ENCODE results near the gene CEP85.

The CEP85 gene, protein sequence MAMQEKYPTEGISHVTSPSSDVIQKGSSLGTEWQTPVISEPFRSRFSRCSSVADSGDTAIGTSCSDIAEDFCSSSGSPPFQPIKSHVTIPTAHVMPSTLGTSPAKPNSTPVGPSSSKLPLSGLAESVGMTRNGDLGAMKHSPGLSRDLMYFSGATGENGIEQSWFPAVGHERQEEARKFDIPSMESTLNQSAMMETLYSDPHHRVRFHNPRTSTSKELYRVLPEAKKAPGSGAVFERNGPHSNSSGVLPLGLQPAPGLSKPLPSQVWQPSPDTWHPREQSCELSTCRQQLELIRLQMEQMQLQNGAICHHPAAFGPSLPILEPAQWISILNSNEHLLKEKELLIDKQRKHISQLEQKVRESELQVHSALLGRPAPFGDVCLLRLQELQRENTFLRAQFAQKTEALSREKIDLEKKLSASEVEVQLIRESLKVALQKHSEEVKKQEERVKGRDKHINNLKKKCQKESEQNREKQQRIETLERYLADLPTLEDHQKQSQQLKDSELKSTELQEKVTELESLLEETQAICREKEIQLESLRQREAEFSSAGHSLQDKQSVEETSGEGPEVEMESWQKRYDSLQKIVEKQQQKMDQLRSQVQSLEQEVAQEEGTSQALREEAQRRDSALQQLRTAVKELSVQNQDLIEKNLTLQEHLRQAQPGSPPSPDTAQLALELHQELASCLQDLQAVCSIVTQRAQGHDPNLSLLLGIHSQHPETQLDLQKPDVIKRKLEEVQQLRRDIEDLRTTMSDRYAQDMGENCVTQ

DNA sequence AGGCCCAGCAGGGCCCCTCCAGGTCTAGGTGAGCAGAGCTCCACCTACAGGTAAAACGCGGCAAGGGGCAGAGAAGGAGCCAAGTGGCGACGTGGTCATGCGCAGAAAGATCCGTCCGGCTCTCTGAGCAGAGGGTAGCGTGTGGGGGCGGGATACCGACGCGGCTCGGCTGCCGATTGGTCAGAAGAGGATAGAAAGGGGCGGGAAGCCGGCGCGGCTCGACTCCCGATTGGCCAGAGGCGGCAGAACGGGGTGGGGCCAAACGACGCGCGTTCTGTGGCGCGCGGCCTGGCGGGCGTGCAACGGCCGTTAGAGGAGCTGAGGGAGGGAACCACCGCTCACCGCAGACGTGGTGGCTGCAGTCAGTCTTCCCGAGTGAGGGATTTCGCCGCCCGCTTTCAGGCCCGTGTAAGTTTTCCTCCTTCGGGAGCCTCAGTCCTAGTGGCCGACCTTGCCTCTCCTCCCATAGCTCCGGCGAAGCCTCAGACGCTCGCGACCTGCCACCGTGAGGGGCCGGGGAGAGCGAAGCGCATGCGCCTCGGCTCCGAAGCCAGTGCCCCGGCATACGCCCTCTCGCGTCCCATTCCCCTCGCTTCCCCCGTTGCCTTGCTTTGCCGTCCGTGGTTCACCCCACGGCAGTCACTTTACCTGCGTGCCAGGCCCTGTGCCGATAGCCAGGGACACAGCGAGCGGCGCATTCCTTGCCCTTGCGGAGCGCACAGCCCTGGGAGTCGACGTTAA is at the start of gene CEP85:
Gene CEP85 (plus strand): TSS at position 298 of the 741 bp plus-strand sequence. CDS start 5,584 bp downstream, outside the sequence.
- peak; percentile 98 for DNase-seq

DNA sequence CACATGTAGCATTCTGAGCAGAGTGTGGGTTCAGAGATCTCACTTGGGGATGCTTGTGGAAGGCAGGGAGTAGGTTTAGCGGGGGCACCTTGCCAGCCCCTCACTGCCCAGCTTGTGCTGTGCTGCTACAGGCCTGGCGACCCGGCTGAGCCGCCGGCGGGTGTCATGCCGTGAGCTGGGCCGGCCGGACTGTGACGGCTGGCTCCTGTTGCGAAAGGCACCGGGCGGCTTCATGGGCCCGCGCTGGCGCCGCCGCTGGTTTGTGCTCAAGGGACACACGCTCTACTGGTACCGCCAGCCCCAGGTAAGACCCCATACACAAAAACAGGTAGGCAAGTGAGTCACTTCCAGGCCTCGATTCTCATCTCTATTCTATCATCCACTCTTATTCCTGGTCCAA is 49.1 kb upstream of the CEP85 start:
- DNase-seq = no peak

DNA sequence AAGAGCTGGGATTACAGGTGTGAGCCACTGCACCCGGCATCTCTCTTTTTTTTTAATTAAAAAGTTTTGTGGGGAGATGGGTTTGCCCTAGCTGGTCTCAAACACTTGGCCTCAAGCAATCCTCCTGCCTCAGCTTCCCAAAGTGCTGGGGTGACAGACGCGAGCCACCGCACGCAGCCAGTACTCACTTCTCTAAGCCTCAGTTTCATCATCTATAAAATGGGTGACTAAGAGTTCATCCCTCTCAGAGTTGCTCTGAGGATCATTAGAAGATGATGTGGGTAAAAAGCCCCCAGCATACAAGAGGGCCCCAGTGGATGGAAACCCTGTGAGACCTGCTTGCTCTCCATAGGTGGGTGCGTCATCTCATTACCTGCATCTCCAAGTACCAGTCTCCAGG is 46.1 kb upstream of the CEP85 start:
- DNase-seq = no peak

DNA sequence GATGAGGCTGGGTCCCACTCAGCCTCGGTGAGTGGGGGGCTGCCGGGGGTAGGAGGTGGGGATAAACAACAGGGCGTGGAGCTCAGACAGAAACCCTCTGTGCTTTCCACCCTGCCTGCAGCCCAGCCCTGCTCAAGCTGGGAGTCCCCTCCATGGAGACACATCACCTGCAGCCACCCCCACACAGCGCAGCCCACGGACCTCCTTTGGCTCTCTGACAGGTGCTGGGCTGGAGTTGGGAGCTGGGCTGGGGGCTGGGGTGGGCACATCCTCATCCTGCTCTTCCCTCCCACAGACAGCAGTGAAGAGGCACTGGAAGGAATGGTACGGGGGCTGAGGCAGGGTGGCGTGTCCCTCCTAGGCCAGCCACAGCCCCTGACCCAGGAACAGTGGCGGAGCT is 45.5 kb upstream of the CEP85 start:
- no peak for DNase-seq

DNA sequence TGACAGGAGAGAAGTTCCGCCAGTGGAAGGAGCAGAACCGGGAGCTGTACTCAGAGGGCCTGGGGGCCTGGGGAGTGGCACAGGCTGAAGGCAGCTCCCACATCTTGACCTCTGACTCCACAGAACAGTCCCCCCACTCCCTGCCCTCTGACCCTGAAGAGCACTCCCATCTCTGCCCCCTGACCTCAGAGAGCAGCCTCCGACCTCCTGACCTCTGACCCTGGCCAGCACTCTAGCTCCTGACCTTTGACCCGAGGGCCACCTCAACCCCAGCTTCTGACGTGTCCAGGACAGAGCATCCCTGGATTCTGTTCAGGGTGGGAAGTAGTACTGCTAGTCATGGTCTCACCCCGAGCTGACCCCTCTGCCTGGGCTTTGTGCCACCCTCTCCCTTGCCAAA is 44.7 kb upstream of the CEP85 start:
- DNase-seq = no peak

DNA sequence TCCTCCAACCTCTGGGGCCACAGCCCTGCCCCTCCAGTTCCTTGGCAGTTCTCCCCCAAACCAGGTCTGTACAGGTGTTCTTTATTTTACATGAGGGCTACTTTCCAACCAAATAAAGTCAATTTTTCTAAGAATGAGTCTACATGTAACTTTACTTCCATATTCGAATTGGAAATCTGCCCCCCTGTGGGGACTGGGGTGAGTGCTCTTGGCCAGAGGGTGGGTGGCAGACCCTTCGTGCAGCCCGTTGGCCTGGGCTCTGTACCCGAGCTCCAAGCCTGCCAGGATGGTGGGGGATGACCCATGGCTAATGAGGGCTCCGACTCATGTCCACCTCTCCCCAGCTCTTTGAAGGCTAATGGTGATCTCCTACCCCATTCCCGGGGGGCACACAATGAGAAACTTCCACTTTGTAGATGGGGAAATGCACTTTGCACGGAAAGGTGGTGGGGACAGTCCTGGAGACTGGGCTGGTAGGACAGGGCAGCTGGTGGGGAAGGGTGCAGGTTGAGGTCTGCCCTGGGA is 44.2 kb upstream of the CEP85 start:
- DNase-seq = no peak

DNA sequence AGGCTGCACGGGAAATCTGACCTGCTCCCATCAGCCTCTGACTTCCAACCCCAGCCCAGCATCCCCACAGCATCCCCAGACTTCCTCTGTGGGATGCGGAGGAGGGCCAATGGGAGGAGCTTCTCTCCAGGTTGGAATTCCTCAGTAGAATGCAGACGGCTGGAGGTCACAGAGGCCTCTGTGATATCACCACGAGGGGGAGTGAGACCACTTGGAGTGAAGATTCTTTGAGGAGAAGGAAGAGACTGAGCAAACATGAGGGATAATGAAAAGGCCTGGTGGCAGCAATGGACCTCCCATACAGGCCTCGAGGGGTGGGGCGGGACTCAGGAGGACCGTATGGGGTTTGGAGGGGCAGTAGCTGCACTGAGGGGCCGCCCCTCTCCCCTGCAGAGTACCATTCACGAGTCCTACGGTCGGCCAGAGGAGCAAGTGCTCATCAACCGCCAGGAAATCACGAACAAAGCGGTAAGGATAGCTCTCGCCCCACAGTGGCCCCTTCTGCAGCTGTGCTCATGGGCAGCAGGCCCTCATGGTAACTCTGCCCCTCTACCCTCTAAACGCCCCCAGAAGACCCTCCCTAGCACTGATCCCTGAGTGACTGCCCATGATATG is 43.5 kb upstream of the CEP85 start, which contains the start of gene CATSPER4:
Gene CATSPER4 (plus strand): TSS at position 230 of the 615 bp plus-strand sequence. CDS start 26 bp downstream, at position 256.
- DNase-seq = no peak

DNA sequence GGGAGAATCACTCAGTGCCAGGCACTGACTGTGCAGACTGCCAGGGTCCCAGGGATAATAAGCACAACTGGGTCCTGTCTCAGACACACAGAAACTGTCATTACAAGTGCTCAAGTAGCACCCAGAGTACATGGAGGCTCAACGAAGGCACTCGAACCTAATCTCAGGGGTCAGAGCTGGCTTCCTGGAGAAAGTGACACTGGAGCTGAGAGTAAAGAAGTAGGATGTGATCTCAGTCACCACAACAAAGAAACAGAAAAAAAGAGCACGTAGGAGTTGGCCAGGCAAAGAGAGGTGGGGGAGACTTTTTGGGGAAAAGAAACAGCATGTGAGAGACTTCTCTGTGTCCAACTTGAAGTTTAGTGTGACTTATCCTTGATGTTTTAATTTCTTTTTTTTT is 42.3 kb upstream of the CEP85 start:
- DNase-seq = no peak

DNA sequence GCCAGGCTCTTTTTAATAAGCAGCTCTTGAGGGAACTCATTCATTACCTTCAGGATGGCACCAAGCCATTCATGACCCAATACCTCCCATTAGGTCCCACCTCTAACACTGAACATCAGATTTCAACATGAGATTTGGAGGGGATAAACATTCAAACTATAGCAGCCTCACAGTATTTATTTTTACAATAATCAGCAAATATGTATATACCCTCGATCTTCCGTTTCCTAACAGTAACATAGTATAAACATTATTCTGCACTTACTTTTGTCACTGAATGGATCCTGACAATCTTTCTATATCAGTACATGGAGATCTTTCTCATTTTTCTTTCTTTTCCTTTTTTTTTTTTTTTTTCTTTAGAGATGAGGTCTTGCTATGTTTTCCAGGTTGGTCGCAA is 38.2 kb upstream of the CEP85 start:
- no peak for DNase-seq

DNA sequence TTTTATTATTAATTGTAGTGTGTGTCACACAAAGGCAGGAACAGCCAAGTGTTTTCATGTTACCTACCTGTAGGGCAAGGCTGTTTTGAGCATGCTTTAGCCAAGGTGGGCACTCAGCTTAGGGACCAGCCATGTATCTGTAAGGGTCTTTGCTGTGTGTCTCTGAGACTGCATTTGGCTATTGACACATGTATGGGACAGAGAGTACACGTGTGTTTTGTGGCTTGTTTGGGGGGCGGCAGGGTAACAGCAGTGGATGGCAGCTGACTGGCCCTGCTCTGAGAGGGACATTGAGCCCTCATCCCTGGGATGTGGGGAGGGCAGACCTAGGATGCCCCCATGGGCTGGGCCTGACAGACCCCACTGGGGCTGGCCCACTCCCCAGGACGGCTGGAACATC is 36.7 kb upstream of the CEP85 start:
- no peak for DNase-seq

DNA sequence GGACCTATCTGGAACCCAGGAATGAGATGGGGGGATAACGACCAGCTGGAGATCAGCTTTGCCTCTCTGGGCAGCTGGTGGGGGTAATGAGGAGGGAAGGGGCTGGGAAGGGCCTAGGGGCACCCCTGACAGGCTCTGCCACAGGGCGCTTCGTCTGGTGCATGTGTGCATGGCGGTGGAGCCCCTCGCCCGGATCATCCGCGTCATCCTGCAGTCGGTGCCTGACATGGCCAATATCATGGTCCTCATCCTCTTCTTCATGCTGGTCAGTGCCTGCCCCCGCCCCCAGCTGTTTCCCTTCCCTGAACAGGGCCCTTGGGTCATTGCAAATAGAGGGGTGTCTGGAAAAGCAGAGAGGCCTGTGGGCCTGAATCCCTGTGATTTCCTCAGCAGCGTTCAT is 36.2 kb upstream of the CEP85 start:
- DNase-seq = no peak

DNA sequence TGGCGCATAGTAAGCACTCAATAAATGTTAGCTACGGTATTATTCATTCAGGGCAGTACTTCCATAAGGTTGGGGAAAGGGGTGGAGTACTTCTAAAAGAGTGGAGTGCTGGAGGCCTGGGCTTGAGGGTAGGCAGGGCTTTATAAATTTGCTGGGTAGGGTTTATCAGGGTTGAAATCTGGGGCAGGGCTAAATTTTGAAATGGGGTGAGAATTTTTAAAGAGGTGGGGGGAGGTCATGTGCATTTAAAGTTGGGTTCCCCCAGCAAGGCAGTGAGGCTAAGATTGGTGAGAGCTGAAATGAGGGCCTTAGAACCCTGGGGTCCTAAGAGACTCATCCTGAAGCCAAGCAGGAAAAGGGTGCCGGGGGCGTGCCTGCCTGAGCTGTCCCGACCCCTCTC is 33.6 kb upstream of the CEP85 start:
- DNase-seq = no peak

DNA sequence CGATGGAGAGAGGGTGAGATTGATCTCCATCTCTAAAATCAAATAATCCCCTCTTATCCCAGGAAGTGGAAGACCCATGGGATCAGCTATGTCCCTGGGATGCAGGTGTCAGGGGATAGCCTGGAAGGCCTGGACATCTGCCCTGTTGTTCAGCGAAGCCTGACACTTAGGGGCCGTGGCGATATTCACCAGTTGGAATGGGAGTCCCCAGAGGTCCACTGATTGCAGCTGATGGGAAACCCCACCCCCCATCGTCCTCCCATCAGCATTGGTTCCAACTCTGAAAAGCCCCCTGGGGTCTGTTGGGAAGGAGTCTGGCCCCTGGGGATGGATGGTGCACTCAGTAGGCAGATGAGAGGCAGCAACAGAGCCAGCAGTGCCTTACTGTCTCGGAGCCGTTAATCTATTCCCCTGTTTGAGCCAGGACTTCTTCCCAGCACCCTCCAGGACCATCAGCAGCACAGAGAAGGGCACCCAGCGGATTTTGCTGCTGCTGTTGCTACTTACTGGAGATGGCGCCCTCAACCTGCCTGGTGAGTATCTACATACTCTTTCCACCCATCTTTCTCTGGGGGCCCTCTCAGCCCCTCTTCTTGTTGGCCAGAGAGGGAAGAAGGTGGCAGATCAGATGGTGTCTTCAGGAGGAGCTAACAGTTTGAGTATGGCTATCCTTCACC is 30.2 kb upstream of the CEP85 start:
- no peak for DNase-seq

DNA sequence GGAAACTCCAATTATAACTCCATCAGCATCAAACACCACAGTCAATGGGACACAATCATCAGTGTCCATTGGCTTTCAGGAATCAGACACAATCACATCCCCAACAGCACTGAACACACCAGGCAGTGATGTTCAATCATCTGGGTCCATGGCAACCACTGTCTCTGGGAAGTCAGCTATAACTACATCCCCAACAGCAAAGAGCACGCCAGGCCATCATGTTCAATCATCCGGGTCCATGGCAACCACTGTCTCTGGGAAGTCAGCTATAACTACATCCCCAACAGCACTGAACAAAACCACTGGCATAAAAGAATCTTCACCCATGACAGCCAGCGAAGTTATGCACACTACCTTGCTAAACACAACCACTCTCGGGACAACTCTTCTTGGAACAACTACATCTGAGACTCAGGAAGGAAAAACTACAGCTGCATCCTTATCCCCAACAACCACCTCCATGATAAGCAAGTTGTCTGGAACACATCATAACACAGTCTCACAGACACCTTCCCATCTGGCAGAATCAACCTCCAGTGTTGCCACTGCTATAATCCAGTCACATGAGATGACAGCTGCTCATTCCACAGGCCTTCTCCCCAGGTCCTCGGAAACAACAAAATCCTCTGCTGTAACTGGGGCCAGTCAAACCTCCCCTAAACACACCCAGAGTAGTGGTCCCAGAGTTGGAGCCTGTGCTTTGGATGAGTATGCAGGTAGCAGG is 23.7 kb upstream of the CEP85 start:
- no peak for DNase-seq

DNA sequence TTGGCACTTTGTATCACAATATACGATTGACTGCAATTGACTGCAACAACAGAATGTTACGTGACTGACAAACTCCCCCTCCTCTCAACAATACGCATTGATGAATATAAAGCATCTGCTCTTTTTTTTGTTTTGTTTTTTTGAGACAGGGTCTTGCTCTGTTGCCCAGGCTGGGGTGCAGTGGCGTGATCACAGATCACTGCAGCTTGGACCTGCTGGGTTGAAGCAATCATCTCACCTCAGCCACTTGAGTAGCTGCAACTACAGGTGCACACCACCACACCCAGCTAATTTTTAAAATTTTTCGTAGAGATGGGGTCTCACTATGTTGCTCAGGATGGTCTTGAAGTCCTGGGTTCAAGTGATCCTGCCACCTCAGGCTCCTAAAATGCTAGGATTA is 21.3 kb upstream of the CEP85 start:
- DNase-seq = no peak

DNA sequence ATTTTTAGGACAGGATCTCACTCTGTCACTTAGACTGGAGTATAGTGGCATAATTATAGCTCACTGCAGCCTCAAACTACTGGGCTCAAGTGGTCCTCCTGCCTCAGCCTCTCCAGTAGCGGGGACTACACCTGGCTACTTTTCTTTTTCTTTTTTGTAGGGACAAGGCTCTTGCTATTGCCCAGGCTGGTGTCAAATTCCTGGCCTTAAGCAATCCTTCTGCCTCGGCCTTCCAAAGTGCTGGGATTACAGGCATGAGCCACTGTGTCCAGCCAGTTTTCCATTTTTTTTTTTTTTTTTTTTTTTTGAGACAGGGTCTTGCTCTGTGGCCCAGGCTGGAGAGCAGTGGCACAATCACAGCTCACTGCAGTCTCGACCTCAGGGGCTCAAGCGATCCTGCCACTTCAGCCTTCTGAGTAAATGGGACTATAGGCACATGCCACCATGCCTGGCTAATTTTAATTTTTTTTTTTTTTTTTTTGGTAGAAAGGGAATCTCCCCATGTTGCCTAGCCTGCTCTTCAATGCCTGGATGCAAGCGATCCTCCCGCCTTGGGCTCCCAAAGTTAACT is 20.6 kb upstream of the CEP85 start:
- no peak for DNase-seq

DNA sequence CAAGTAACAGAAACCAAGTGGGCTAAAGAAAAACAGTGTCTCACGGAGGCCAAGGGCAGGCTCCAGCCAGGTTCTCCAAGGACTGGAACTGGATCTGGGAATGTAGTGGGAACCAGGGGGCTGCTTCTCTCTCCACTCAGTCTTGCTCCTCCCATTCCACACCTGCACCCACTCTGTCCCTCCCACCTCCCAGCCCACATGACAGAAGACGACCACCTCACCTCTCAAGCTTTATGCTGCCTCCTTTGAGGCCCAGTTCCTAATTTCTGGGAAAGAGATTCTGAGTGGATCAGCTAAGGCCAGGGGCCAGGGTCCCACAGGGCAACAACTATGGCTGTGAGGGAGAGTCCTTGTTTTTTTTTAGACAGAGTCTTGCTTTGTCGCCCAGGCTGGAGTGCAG is 18.8 kb upstream of the CEP85 start:
- no peak for DNase-seq

DNA sequence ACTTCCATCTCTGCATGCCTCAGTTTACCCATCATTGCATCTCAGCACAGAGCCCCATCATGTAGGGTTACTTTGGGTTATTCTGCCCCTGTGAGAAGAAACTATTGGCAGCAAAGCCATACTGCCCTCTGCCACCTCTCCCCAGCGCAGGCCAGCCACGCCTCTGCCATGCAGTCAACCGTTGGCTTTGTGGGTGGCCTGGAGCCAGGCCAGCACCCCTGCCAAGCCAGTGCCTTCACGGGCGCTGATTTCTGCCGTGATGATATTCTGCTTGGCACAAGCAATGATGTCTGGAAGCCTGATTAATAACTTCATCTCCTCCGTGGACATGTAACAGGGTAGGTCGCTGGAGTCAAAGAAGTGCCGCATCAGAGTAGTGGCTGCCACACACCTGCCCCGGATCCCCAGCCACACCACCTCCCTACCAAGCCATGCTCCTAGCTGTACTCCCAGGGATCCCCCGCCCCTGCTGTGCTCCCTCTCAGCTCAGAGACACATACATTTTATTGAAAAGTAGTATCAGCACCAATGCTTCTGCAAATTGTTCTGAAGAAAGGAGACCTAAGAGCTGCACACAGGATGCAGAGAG is 15.0 kb upstream of the CEP85 start:
- DNase-seq = no peak

DNA sequence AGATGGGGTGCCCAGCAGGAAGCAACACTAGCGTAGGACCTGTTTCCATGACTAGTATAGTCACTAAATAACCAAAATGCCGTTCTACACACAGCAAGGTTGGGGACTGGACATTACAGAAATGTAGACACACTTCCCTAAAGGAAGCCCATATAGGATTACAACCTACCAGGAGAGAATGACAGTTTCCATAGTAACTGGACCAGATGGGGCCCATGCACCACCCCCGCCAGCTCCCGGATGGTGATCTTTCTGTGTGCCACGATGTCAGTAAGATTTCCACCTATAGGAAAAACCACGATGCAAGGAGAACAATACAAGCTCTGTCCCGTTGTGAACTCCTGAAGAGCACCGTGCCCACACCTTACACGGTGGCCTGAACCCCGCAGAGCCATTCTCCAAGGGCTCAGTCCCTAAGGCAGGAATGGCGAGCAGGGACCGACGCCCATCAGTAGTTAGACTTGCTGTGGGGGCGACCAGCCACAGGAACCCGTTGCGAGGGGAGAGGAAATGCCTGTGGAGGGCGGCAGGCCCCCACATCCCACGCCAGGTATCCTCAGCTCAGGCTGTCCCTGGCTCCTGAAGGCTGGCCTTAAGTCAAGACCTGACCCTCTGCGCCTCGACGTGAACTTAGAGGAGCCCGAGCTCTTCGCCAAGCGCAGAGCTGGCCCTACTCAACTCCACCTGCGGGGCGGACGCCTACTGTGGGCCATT is 13.6 kb upstream of the CEP85 start:
- no peak for DNase-seq

DNA sequence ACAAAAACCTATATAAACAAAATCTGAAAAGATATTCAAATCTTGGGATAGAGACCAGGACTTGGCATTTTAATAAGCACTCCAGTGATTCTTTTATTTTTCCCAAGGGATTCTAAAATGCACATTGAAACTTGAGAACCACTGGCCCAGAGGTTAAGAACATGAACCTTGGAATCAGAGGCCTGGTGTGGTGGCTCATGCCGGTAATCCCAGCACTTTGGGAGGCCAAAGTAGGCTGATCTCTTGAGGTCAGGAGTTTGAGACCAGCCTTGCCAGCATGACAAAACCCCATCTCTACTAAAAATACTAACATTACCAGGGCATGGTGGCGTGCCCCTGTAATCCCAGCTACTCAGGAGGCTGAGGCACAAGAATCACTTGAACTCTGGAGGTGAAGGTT is 12.9 kb upstream of the CEP85 start:
- no peak for DNase-seq
